Myocyte (in vitro differentiated cells): ENCODE measurements around the gene GFI1B. TPM values are rescaled to one million over a fixed set of nuclear protein-coding genes. Genes with fewer than 3 reads are reported as not detected.
"Not testable (repeated sequence)": the region's sequence is repeated elsewhere in the genome, so short reads cannot be mapped to it uniquely, and the experiment has no call there.

ENCODE experiments used
- DNase-seq: peaks from one replicate; pipeline ENCODE4 v3.0.0-alpha.2; 2012; ENCODE audit warnings: low read depth
- total RNA-seq: library from RNA; depleted of rRNA; stranded (reverse); fragments of >200 nt; gene quantifications from 2 replicates; pipeline ENCODE4 v1.2.3, GENCODE V29; 2014

Gene GFI1B
- total RNA-seq, 1 donor from 2014 or later, result not detected

DNA sequence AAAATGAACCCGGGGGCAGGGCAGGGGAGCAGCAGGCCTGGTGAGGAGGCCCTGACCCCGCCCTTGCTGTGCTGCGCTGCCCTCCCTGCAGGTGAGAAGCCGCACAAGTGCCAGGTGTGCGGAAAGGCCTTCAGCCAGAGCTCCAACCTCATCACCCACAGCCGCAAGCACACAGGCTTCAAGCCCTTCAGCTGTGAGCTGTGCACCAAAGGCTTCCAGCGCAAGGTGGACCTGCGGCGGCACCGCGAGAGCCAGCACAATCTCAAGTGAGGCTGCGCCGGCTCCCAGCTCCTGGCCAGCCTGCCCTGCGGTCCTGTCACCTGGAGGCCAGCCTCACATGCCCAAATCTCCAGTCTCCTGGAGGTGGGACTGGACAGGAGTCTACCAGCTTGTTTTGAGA is 12.3 kb downstream of the GFI1B start:
- no peak for DNase-seq

DNA sequence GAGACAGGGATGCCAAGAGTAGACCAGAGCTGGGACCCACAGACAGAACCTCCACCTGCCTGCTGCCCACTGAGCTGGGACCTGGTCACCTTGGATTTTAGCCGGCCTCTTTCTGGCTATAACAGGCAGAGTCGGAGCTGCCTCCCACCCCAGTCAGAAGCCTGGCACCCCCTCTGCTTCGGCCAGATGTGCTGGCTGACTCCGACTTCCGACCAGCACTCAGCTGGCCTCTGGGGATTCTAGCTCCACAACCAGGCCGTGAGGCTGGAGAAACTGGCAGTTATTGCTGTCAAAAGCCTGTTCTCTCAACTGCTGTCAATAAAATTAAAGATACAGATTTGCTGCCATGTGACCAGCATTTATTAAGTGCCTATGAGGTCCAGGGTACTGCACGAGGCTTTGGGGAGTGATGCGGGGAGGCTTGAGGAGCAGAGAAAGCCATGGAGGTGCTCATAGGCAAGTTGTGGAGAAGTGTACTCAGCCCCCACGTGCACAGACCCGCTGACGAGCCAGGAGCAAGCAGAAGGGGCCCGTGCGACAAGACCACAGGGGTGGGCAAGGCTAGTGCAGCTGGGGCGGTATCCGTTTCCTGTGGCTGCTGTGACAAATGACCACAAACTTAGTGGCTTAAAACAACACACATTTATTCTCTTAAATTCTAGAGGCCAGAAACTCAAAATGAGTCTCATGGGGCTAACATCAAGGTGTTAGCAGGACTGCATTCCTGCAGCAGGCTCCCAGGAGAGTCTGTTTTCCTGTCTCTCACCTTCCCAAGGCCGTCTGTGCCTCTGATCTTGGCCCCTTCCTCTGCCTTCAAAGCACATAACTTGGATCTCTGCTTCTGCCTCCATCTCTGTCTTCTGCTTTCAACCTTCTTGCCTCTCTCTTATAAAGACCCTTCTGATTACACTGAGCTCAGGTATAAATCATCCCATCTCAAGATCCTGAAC is 13.1 kb downstream of the GFI1B start:
- DNase-seq, result peak; percentile 29

DNA sequence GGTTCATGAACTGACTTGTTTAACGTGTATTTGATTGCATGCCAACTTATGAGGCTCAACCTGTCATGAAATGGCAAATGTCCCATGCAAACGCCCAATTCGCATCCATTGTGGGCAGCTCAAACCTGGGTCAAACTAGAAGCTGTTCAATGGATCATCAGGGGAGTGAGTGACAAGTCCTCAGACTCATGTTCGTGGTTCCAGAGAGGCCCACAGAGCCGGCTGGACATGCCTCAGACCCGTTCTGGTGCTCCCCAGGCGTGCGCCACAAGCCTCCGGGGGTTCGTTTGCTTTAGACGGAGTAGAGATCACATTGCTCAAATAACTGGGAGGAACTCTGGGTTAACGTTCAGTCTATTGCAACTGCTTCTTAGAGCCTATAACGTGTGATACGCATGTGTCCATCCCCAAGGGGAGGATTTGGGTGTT is 15.0 kb downstream of the GFI1B start:
- DNase-seq, result peak; percentile 55

DNA sequence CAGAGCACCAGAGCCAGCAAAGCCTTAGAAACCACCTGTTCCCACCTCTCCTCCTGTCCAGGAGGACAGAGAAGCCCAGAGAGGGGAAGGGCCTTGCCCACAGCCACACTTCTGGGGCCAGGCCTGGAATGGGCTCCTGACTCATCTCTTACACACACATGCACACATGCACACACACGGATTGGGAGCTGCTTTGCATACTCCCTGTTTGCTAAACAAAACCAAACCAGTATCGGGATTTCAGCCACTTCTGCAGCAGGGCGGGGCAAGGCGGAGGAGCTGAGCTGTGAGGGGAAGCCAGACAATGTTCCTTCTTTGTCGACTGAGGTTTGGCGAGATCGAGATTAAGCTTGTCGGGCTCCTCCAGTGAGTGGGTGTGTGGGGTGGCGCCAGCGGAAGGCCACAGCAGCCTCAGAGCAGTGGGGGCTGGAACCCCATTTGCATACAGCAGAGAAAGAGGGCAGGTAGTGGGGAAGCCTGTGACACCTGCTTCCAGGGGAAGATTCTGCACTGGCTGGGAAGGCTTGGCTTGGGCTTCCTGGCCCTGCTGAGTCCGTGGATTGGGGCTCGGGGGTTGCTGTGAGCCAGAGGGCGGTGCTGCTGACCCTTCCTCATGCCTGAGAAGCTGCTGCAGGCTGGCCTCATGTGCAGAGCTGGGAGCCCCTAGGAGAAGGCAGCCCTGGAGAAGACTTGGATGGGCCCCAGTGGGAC is 16.1 kb downstream of the GFI1B start:
- peak; percentile 70 for DNase-seq

DNA sequence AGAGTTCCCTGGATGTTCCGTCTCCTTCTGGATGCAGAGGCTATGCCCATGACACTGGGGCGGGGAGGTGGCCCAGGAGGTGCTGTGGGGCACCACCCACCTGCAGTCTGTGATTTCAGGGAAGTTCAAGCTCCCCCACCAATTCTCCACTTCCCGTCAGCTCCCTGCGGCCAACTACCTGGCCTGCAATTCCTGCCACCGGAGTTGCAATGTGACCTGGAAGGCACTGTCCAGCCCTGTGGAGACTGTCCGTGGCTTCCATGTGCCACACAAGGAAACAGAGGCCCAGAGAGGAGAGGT is 16.6 kb downstream of the GFI1B start:
- DNase-seq, result no peak

DNA sequence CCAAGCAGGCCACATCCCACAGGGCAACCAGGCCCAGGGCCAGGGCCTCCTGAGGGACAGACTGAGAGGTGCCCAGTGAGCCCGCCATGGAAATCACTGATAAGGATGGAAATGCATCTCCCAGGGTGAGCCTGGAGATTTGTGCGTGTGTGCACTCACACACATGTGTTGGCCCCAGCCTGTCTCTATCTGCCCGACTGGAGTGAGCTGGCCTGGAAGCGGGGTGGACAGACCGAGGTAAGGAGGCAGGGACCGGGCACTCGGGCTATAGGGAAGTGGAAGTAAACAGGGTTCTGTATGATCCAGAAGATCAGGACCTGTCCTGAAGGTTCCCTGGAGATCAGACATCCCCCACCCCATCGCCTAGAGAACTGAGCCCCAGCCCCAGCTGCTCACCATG is 17.4 kb downstream of the GFI1B start:
- no peak for DNase-seq

DNA sequence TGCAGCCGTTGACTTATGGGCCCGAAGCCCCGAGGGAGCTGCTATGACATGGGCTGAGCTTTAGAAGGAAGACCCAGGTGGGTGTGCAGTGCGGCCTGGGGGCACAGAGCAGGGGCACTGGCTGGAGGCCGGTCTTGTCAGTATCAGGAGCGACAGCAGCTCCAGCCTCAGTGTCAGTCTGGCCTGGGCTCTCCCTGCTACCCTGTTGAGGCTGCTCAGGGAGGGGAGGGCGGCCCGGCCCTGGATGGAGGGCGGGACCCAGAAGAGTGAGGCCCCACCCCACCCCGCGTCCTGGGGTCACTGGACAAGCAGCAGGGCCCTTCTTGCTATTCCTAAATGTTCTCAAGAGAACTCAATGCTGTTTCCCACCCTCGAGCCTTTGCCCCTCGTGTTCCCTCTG is 18.0 kb downstream of the GFI1B start:
- no peak for DNase-seq

DNA sequence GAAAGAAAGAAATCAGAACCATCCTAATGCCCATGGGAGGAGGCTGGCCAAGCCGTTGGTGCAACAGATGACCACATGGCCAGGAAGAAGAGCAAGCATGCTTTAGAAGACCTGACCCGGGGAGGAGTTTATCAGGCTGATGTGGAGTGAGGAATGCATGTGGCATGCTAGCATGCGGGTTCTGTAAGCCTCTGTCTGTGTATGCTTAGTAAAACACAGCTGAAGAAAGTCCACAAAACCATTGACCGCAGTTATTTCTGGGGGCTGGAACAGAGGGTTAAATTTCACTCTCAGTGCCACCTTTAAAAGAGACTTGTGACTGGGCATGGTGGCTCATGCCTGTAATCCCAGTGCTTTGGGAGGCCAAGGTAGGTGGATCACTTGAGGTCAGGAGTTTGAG is 19.1 kb downstream of the GFI1B start:
- peak; percentile 97 for DNase-seq

DNA sequence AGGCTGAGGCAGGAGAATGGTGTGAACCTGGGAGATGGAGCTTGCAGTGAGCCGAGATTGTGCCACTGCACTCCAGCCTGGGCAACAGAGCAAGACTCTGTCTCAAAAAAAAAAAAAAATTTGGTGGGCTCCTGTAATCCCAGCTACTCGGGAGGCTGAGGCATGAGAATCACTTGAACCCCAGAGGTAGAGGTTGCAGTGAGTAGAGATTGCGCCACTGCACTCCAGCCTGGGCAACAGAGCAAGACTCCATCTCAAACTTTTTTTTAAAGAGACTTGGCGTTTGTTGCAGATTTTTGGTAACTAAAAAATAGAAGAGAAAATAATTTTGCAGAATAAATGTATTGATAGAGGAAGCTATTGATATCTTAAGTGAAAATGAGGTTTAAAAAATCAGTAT is 19.7 kb downstream of the GFI1B start:
- DNase-seq, result not testable (repeated sequence)

DNA sequence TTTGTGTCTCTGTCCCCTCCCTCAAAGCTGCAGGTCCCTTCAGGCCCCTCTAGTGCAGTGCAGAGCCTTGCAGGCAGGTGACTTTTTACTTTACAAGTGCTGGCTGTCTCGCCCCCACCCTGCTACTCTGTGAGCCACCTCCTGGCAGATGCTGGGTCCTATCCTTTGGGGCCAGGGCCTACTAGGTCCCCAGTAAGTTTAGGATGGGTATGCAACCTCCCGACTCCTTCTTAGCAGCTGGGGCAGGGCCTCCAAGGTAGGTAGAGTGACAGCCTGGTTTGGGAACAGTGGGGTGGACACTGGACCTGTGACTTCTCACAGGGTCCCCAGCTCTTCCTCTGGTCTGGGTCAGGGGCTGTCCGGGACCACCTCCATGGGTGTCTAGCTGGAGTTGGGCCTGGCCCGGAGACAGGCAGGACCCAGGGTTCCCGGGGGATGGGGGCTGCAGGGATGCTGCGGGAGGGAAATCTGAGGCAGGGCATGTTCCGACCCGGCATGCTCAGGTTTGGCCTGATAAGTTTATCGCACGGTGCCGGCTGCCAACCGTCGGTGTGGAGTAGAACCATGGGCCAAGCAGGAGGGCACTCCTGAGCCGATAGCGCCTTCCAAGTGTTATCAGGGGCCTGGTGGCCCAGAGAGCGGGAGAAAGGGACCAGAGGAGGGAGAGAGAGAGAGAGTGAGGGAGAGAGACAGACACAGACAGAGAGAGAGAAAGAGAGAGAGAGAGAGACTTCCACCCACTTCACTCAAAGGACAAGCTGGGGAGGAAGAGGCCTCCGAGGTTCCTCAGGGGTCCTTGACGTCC is 20.5 kb downstream of the GFI1B start:
- no peak for DNase-seq

DNA sequence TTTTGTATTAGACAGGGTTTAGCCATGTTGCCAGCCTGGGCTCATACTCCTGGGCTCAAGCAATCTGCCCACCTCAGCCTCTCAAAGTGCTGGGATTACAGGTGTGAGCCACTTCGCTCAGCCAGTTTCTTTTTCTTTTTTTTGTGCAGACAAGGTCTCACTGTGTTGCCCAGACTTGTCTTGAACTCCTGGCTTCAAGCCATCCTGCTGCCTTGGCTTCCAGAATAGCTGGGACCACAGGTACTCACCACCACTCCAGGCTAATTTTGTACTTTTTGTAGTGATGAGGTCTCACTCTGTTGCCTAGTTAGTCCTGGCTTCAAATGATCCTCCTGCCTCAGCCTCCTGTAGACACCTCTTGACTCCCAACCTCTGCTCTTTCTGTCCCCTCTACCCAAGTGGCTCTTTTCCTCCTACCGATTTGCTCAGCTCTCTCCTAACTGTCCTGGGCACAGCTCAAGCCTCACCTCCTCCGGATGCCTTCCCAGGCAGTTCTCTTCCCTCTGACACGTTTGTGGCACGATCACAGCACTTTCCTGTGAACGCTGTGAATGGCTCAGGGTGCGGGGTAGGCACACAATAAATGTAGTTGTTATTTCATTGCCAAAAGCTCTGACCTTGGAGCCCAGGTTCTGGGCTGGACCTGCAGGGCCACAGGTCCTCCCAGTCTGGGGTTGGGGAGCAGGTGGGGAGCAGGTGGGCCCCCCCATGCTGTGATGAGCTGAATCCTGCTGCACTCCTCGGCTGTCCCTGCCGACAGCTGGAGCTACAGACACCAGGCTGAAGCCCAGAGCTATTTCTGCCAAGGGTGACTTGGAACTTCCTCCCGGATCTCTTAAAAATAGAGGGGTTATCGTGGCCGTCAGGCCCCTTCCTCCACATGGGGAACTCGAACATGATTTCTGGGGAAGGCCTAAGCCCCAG is 23.9 kb downstream of the GFI1B start:
- DNase-seq, result peak; percentile 64

DNA sequence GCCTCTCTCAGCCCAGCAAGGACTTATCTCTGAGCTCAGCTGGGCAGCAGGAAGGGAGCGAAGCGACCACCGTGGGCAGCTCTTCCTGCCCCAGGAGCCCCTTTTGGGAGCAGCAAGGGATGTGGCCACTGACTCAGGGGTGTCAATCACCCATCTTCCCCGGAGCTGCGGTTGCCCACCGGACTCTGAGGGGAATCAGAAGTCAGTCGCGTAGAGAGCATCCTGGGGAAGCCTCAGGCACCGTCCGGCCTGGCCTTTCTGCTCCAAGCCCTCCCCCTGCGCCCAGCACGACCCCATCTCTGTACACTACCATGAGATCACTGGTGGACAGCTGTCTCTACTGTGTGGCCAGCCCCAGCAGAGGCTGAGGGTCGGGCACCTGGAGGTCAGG is 24.6 kb downstream of the GFI1B start:
- peak; percentile 74 for DNase-seq

DNA sequence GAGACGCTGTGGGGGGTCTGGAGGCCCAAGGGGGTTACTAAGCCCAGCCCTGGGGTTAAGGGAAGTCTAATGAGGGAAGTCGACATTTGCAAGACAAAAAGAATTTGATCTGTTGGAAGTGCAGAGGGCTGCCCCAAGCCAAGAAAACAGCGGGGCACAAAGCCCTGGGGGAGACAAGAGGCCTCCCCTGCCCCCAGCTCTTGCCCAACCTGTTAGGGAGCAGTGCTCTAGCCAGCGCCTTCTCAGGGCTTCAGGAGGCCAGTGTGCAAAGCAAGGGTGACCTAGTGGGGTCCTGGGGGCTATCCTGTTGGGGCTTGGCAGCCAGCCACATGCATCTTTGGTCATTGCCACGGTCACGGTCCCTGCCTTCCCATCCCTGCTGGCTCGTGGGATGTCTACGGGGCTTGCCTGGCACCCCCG is 25.2 kb downstream of the GFI1B start:
- no peak for DNase-seq

DNA sequence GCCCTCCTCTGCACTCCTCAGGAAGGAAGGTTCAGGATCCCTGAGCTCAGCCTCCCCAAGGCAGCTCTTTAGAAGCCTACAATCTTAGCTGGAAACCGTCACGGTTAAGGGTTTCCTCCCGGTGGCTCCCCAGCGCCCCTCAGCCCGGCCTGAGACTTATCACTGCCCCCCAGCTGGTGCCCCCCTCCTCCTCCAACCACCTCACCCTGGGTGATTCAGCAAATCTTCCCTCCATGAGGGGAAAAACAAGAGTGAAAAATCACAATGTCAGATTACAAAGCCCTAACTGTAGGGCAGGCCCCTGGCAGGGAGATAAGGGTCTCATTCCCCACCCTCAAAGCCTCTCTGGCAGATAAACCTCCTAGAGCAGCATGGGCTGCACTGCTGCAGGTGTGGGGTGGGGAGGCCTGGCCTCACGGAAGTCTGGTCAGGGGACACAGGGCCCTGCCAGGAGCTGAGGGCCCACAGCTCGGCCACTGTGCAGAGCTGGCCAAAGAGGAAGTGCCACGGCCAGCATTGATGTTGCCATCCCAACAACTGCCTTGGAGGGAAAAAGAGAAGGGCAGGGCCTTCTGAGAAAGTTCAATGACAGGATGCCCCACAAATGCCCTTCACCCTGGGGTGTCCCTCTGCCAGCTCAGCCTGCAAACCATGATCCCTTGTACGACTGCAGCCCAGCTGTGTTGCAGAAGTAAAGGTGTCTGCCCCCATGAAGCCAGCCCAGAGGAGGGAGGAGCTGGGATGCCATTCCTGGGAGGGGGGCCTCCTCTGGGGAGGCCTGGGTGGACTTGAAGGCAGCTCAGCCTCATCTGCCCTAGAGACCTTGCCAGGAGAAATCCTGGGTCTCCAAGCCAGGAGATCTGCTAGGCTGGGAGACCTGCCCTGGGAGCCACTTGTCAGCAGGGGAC is 25.9 kb downstream of the GFI1B start:
- no peak for DNase-seq

DNA sequence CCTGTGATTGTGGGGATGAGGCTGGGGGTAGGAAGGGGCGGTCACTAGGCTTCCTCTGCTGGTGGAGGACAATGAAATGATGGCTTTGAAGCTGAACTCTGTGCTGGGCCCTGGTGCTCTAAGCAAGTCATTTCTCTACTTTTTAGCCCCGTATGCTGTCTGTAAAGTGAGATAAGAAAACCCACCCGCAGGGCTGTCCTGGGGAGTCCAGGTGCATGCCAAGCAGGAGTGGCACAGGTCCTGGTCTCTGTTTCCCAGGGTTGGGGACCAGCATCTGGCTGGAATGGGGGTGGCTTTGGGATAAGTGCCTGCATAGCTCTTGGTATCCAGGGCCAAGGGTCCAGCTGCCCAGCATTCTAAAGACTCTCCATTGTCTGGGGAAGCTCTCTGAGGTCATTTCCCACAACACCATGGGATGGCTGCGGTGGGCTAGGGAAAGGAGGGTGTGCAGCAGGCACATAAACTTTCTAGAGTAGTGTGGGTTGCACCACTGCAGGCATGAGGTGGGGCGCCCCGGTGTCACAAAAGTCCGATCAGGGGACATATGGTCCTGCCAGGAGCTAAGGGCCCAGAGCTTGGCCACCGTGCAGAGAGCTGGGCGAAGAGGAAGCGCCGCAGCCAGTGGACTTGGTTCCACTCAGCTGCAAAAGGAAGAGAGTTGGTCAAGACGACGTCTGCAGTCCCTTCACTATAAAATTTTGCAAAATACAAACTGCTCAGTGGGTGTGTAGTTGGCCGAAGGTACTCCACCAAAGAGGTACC is 26.7 kb downstream of the GFI1B start:
- peak; percentile 56 for DNase-seq

DNA sequence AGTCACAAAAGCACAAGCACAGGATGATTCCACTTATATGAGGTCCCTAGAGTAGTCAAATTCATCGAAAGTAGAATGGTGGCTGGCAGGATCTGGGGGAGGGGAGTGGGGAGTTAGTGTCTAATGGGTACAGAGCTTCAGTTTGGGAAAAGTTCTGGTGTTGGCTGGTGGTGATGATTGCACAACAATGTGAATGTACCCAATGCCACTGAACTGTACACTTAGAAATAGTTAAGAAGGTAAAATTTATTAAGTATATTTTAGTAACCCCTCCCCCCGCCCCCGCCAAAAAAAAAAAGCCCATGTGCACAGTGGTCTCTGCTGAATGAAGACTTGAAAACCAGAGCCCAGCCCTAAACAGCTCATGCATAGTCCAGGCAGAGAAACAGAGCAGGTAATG is 27.5 kb downstream of the GFI1B start:
- no peak for DNase-seq

DNA sequence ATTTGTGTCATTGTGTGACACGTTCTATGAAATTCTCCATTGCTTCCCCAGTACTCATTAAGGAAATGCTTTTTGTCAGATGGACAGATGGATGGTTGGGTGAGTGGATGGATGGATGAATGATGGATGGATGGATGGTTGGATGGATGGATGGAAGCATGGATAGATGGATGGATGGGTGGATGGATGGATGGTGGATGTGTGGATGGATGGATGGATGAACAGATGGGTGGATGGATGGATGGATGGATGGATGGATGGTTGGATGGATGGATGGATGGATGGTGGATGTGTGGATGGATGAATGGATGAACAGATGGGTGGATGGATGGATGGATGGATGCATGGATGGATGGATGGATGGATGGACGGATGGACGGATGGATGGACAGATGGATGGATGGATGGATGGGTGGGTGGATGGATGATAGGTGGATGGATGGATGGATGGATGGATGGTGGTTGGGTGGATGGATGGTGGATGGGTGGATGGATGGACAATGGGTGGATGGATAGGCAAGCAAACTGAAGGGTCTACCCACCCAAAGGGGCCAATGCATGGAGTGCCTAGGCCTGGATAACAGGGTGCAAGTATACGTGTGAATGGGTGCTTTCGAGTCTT is 28.3 kb downstream of the GFI1B start:
- no peak for DNase-seq

DNA sequence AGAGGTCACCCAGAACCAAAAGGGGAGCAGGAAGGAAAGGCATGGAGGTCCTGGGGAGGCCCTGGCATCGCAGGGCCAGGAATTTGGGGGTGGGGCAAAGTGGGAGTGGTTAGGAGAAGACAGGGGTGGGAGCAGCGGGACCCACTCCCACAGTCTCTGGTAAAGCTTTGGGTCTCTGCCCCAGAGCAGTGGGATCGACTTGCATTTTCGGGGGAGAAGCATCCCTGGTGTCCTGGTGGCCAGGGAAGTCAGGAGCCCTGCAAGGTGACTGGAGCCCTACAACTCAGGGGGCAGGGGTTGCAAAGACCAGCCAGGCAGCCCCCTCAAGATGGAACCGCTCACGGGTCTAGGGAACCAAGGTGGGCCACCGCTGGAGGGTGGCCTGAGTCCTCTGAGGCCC is 29.9 kb downstream of the GFI1B start:
- no peak for DNase-seq
